Hematopoietic multipotent progenitor cell treated with erythropoietin and hydrocortisone succinate and interleukin-3 and kit ligand, for 6 days (in vitro differentiated cells): ENCODE measurements around the gene NUDT21.
A peak's percentile ranks its signal among the peaks of the same experiment; 100 is the strongest.
"Not testable (repeated sequence)": the region's sequence is repeated elsewhere in the genome, so short reads cannot be mapped to it uniquely, and the experiment has no call there.

Experiments
- DNase-seq: peaks from one replicate; pipeline ENCODE4 v3.0.0-alpha.2; 2015

The NUDT21 gene

DNA sequence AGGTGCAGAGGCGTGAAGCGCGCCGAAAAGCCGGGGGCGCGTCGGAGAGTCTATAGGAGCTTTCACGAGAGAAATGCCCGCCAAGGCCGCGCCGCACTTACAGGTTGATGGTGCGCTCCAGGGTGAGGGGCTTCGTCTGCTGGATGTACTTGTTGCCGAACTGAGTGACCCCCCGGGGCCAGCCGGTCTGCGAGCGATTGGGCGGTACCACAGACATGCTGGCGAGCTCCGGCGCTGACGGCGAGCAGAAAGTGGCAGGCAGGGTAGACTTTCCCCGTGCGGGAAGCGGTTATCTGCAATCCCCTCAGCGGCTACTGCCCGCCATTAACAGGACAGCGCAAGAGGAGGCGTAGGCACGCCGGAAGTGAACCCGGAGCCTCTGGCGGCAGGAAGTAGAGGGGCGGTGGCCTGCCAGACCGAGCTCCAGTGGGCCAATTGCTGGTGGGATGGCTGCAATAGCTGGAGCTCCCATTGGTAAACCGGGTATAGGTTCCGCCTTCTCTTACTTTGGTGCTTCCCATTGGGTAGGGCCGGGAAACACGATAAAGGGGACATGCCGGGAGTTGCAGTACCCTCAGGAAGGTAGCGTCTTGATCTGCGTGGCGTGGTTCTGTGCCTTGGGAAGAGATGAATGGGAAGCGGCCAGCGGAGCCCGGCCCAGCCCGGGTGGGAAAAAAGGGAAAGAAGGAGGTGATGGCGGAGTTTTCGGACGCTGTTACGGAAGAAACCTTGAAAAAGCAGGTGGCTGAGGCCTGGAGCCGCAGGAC is at the start of gene NUDT21, which contains the start of gene OGFOD1:
NUDT21 (minus strand) TSS at position 347 of the 767 bp plus-strand sequence; CDS start at position 217, 130 bp downstream.
OGFOD1 (plus strand) TSS at position 569 of the 767 bp plus-strand sequence; CDS start at position 628, 59 bp downstream.
- DNase-seq: peak; percentile 99

- DNase-seq: no peak
Measured at GRCh38 chr16:56493815-56494214, 42.7 kb upstream of the NUDT21 start.

- no peak for DNase-seq
Measured at GRCh38 chr16:56493126-56493525, 42.0 kb upstream of the NUDT21 start.

- no peak for DNase-seq
Measured at GRCh38 chr16:56491657-56492261, 40.6 kb upstream of the NUDT21 start.

DNA sequence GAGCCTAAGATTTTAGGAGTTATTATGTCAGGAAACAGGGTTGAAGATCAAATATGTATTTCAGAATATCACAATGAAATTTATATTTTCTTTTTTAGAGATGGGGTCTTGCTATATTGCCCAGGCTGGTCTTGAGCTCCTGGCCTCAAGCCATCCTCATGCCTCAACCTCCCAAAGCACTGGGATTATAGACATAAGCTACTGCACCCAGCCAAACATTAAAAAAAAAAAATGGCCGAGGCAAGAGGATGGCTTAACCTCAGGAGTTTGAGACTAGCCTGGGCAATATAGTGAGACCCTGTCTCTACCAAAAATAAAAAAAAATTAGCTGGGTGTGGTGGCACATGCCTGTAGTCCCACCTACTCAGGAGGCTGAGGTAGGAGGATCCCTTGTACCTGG is 37.7 kb upstream of the NUDT21 start:
- not testable (repeated sequence) for DNase-seq

GRCh38 chr16:56488035-56488434 is 36.9 kb upstream of the NUDT21 start:
- DNase-seq: no peak

- no peak for DNase-seq
Measured at GRCh38 chr16:56483394-56483793, 32.3 kb upstream of the NUDT21 start.

DNA sequence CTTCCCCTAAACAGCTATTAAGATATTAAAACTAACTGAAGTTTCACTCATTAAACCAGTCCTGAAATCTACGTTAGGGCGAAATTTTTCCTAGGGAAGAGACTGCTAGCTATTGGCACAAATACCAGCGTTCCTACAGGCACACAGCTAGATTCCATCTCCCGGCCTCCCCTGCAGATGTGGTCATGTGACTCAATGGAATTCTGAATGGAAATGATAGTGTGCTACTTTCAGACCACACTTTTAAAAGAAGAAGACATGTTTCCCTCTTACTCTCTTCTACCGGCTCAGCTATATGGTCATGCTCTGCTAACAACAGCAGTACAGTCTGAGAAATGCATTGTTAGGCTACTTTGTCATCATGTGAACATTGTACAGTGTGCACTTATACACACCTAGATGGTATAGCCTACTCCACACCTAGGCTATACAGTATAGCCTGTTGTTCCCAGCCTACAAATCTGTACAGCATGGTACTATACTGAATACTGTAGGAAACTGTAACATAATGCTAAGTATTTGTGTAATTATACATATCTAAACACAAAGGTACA is 31.6 kb upstream of the NUDT21 start:
- DNase-seq: no peak

GRCh38 chr16:56481468-56482122 is 30.5 kb upstream of the NUDT21 start:
- DNase-seq: no peak

DNA sequence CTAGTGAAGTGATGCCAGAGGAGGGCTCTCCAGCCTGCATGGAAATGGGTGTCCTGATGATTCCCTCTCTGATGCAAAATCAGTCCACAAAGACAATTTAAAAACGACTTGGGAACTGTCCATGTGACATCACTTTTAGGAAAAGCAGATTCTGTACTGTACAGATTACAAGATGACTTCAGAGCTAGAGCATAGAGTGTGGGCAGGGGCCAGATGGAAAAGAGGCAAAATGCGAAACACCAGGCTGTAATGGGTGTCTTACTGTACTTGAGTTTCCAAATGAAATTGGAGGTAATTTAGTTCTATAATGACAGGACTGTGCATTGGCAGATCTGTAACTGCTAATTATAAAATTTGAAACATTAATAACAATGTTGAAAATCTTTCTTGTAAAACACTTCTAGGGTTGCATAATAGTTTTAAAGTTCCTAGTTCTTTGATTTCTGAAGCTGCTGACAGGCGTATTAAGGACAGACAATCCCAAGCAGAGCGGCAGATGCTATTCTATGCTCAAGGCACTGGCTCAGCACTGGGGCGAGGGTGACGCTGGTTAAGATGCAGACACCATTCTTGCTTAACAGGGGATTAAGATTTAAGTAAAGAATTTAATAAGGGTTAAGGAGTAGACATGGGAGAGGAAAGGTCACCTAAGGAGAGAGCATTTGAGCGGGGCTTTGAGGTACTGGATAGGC is 29.8 kb upstream of the NUDT21 start:
- no peak for DNase-seq

- no peak for DNase-seq
Measured at GRCh38 chr16:56479469-56479868, 28.3 kb upstream of the NUDT21 start.

DNA sequence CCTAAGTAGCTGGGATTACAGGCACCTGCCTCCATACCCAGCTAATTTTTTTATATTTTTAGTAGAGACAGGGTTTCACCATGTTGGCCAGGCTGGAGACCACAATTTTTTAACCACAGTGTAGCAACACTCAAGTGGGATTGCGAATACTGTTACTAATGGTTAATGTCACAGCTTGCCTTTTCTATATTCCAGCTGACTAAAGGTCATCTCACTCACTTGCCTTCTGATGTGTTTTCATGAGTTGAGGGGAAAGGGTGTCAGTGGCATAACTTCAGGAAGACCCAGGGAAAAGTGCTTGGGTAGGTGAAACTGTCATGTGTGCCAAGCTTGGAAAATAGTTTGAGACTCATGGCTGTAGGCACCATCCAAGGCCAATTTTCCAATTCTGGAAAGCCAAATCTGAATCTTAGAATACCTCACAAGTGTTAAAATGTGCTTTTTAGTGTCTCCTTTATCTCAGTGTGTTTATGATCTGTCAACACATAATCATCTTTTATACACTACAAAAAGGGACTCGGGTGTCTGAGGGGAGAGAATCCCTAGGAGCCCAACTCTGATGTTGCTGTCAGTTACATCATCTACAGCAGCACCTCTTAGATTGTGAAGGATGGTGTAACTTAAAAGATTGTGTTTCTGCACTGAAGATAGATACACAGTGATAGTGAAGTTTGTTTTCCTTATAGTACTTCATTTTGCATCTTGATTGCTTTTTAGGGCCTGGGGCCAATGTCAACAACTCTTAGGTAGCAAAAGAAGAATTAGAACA is 27.3 kb upstream of the NUDT21 start:
- DNase-seq: peak; percentile 27

GRCh38 chr16:56477096-56477878 is 26.2 kb upstream of the NUDT21 start:
- DNase-seq: no peak

DNA sequence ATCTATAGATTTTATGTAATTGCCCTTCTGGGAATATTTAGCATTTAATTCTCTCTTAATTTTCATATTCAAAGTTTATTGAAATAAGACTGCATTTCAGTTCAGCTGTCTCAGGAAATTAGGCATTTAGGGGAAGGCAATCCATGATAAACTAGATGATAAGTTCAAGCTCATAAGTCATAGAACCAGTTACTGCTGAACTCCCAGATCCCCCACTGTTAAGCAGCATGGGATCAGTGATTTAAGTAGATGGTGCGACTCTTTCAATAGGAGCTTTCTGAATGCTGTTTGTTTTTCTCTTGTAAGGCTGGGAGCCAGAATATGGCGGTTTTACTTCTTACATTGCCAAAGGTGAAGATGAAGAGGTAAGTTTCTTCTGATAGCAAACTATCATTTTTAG is 24.1 kb upstream of the NUDT21 start:
- DNase-seq: no peak

DNA sequence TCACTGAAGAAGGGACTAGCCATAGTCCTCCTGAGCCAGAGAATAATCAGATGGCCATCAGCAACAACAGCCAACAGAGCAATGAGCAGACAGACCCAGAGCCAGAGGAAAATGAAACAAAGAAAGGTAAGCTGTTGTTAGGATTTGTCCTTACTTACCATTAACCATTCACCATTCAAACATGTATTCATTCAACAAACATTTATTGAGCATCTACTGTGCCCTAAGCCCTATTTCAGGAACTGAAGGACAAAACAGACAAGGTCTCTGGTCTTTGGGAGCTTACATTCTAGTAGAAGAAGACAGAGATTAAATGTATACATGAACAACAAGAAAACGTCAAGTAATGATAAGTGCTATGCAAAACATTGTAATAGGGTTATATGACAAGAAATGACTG is 19.5 kb upstream of the NUDT21 start:
- no peak for DNase-seq

DNA sequence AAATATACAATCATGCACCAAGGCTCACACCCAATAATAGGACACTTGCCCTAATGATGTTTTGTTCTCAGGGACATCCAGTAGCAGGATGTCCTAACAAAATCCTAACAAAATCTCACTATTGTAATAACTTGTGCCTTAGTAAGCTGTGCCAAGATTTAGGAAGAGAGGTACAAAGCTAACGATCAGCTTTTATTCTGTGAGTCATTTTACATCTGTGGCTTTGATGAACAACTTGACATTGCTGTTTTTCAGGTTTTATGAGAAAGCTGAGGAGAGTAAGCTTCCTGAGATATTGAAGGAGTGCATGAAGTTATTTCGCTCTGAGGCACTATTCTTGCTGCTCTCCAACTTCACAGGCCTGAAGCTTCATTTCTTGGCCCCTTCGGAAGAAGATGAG is 19.1 kb upstream of the NUDT21 start:
- no peak for DNase-seq

DNA sequence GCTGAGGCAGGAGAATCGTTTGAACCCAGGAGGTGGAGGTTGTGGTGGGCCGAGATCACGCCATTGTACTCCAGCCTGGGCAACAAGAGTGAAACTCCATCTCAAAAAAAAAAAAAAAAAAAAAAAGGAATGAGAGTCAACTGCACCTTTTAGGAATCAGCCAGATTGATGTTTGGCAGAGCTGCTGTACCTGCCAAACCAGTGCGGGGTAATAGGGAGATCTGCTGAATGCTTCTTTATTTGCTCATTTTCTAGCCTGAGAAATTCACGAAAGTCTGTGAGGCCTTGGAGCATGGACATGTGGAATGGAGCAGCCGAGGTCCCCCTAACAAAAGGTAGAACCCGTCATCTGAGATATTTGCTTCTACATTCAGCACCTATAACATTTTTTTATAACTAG is 18.6 kb upstream of the NUDT21 start:
- DNase-seq: no peak

DNA sequence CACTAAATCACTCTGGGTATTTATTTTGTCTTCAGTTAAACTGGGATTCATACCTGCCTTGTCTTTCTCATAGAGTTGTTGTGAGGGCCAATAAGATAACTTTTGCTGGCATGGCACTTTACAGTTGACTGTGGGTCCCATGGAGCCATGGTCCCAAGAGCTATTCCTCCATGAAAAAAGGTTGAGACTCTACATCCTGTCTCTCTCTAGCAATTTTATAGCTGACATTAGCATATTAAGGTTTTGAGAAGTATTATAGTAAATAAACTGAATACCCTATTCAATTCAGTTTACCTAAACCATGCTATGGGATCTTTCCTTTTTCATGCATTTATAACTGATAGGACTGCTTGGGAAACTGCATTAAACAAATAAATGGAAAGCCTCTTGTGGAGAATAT is 17.7 kb upstream of the NUDT21 start:
- no peak for DNase-seq

GRCh38 chr16:56466344-56466743 is 15.2 kb upstream of the NUDT21 start:
- DNase-seq: no peak

- DNase-seq: no peak
Measured at GRCh38 chr16:56463153-56463552, 12.0 kb upstream of the NUDT21 start.

- peak; percentile 68 for DNase-seq
Measured at GRCh38 chr16:56462064-56462796, 11.1 kb upstream of the NUDT21 start.
